Fibroblast of peridontal ligament (primary cell): Measurements from ENCODE around the gene ENO1.
"Not testable (repeated sequence)": the region's sequence is repeated elsewhere in the genome, so short reads cannot be mapped to it uniquely, and the experiment has no call there.

Experiments
- DNase-seq: peaks from one replicate; pipeline ENCODE4 v3.0.0-alpha.2; 2010; ENCODE audit errors: extremely low read depth

Gene ENO1

DNA sequence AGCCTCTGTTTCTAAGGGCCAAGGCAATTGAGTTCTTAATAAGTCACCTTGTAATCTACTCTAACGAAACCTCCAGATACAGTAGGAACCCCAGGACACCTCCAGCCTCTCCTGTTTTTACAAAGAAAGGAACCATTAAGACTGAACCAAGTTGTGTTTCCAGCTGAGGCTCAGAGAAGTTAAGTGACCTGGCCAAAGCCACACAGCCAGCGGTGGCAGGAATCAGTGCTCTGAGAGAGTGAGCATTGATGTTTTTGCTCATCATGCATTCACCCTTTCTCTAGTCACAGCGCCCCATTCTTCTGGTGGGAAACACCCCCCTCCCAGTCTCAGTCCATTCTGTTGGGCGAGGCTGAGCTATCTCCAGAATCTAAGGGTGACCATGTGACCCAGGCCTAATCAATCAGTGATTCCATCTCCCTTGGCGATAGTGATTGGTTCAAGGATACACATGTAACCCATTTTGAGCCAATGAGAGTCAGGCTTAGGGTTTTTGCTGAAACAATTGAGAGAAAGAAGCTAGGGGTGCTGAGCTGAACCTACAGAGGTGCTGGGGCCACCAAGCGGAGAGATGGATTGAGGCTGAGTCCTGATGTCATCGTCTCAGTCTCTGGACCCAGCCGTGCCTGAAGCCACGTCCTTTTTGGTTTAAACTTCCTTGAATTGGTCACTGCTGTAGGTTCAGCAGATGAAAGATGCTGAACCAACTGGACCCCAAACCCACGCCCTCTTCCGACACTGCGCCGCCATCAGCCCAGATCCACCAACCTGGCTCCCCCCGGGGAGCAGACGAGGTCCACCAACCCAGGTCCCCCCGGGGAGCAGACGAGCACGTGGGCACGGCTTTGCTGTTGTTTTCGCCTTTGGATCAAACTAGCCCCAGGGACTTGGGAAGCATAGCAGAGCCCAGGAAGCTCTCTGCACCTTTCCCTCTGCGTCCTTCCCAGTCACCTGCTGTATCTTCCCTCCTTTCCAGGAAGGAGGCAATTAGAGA lies 33.1 kb downstream of the ENO1 start:
- no peak for DNase-seq

DNA sequence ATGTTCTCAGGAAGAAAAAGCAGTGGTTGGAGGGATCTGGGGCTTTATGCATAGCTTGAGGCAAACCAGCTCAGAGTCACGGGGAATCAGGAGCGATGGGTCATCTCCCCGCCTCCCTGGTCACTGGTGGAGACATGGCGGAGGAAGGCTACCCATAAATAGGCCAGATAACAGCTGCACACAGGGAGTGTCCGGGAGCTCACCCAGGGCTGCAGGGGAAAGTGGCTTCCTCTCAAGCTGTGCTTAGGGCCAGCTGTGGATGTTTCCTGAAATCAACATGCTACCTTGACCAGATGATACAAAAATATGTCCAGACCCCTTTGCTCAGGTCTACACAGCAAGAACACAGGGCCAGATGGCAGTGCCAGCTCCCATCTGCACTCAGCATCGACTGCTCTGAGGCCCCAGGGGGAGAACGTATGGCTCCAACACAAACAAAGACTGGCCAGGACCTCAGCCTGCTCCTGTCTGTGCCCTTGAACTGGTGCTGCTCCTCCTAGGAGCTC lies 33.9 kb downstream of the ENO1 start:
- DNase-seq, result no peak

DNA sequence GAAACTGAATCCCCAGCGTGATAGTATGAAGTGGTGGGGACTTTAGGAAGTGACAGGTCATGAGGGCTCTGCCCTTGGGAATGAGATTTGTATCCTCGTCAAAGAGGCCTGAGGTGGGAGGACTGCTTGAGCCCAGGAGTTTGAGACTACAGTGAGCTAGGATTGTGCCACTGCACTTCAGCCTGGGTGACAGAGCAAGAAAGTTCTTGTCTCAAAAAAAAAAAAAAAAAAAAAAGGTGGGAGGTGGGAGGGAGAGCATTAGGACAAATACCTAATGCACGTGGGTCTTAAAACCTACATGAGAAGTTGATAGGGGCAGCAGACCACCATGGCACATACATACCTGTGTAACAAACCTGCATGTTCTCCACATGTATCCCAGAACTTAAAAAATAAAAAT lies 37.1 kb downstream of the ENO1 start:
- no peak for DNase-seq

DNA sequence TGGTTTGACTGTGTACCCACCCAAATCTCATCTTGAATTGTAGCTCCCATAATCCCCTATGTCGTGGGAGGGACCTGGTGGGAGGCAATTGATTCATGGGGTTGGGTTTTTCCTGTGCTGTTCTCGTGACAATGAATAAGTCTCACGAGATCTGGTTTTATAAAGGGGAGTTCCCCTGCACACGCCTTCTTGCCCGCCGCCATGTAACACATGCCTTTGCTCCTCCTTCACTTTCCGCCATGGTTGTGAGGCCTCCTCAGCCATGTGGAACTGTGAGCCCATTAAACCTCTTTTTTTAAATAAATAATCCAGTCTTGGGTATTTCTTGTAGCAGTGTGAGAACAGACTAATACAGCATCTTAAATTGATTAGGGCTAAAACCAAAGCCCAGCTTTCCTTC lies 38.5 kb downstream of the ENO1 start:
- no peak for DNase-seq

DNA sequence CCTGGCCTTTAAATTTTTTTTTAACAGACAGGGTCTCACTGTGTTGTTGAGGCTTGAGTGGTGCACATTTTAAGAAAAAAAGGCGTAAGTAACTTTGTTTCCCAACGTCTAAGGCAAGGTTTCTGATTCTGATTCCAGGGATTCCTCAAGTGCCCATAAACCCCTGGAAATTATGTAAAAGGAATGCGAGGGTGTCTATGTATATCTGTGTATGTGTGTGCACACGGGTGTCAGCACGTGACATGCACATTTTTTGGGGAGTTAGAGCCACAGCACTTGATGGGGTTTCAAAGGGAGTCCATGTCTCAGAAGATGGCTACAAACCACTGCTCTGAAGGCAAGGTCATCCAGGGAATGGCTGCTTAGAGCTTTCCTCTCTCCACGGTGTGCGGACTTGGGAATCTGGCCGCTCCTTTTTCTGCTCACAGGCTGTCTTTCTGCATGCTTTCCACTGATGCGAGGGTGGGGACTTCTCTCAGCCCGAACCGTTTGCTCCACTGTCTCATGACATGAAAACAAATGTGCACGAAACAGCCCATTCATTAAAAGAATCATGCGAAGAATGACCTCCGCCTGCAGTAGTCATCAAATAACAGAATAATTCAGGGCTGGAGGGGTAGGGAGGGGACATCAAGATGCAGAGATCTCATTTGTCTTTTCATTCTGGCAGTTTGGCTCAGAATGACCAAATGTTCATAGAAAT lies 42.4 kb downstream of the ENO1 start:
- peak; percentile 45 for DNase-seq

DNA sequence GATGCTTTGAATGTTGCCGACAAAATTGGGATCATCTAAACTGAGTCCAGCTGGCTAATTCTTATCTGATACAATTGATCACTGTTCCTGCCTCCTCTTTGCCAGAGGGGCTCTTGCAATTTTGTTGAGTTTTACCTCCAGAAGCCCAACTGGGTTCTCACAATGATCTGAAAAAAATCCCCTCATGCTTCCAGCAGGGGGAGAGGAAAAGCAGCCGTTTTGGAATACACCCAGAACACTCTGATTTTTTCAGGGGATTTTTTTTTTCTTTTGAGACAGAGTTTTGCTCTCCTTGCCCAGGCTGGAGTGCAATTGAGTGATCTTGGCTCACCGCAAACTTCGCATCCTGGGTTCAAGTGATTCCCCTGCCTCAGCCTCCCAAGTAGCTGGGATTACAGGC lies 47.1 kb downstream of the ENO1 start:
- DNase-seq, result peak; percentile 22

DNA sequence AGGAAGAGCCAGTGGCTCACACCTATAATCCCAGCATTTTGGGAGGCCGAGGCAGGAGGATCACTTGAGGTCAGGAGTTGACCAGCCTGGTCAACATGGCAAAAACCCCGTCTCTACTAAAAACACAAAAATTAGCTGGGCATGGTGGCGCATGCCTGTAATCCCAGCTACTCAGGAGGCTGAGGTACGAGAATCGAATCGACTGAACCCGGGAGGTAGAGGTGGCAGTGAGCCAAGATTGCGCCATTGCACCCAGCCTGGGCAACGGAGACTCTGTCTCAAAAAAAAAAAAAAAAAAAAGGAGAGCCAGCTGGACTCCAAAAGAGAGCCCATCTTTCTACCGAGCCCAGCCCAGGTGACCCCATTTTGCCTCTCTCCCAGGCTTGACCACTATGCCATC lies 47.8 kb downstream of the ENO1 start:
- DNase-seq, result not testable (repeated sequence)

DNA sequence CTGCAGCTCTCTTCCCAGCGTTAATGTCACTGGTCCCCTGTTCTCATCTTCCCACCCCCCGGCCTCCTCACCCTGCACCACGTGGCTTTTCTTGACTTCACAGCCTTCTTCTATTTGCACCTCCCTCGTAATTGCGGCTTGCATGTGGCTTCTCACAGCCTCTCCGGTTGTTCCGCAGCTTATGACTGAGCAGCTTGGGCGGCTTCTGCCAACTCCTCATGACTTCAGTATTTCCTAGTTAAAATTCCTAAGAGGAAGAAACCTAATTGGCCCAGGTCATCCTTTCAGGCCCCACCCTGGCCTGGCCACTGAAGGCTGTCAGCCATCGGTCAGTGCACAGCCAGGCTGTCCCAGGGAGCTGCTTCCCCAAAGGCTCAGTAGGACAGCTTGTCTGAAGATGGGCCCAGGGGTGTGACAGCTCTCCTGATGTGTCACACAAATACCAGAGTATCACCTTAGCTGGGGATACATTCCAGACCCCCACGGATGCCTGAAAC lies 52.5 kb downstream of the ENO1 start:
- peak; percentile 14 for DNase-seq

DNA sequence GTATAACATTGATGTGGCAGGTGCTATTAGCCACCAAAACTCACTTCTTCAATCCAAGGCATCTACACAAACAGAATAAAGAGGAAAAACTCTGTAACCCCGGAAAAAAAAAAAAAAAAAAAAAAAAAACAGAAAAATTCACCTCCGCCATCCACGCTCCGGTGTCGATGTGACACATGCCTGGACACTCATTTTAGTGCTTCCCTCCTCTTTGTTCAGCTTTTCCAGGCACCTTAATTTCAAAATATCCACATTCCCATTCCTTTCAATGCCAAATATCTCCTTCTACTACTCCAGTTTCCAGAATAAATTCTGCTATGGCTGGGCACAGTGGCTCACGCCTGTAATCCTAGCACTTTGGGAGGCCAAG lies 55.2 kb downstream of the ENO1 start:
- no peak for DNase-seq

DNA sequence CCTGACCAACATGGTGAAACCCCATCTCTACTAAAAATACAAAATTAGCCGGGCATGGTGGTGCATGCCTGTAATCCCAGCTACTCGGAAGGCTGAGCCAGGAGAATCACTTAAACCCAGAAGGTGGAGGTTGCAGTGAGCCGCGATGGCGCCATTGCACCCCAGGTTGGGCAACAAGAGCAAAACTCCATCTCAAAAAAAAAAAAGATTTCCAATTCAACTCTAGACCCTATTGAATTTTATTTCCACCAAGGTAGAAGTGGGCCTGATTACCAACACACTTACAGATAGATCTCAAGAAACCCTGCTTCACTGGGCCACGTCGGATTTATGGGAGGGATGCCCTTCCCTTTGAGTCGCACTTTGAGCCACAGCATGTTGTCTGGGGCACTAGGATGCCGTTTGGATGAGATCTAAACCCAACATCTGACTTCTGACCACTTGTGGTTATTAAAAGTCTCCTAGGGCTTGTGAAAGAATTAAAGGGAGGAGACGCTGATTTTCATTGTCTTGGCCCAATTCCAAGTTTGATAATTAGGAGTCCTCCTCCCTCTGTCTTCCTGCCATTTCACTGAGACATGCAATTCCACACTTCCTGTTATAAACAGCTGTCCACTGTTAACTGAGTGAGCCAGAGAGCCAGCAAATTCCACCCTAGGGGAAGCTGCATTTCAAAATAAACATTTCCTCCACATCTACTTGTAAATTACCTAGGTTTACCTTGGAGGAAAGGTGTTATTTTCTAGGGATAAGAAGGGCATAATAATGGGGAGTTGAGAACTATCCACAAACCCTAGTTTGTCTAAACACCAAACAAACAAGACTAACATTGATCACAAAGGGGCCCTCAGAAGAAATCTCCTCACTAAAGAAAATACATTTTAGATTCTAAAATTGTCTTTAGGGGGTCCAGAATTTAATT lies 55.9 kb downstream of the ENO1 start:
- peak; percentile 94 for DNase-seq

DNA sequence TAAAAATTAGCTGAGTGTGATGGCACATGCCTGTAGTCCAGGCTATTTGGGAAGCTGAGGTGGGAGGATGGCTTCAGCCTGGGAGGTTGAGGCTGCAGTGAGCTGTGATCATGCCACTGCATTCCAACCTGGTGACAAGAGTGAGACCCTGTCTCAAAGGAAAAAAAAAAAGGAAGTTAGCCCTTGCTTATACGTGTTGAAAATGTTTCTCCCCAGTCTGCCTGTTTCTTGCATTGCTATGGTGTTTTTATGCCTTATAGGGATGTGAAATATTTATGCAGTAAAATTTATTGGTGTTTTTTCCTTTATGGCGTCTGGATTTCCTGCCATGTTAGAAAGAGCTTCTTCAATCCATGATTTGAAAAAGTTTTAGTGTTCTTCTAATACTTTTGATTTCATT lies 57.4 kb downstream of the ENO1 start:
- no peak for DNase-seq

DNA sequence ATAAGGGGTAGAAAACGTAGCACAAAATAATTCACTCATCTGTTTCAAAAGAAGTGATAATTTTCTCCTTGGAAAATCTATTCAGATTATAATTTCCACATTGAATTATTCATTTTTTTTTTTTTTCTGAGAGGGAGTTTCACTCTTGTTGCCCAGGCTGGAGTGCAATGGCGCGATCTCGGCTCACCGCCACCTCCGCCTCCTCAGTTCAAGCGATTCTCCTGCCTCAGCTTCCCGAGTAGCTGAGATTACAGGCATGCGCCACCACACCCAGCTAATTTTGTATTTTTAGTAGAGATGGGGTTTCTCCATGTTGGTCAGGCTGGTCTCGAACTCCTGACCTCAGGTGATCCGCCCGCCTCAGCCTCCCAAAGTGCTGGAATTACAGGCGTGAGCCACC lies 59.7 kb downstream of the ENO1 start:
- DNase-seq, result not testable (repeated sequence)

DNA sequence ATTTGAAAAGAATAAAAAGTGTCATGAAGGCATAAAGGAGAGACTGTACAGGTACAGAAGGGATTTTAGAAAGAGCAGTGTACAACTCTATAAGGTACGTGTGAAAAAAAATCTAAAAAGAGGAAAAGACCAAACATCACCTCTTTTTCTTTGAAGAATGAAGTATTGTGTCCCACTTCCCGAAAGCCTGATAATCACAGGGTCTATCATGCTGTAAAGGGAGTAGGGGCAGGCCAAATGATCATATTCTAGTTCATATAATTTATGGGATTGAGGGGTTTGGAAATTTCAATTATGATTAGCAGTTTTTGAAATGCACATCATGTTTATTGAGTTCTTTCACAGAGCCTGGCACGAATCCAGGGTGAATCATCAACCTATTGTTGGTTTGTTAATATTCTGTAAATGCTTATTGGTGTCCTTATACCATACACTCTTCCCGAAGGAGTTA lies 60.1 kb downstream of the ENO1 start:
- DNase-seq, result peak; percentile 77

DNA sequence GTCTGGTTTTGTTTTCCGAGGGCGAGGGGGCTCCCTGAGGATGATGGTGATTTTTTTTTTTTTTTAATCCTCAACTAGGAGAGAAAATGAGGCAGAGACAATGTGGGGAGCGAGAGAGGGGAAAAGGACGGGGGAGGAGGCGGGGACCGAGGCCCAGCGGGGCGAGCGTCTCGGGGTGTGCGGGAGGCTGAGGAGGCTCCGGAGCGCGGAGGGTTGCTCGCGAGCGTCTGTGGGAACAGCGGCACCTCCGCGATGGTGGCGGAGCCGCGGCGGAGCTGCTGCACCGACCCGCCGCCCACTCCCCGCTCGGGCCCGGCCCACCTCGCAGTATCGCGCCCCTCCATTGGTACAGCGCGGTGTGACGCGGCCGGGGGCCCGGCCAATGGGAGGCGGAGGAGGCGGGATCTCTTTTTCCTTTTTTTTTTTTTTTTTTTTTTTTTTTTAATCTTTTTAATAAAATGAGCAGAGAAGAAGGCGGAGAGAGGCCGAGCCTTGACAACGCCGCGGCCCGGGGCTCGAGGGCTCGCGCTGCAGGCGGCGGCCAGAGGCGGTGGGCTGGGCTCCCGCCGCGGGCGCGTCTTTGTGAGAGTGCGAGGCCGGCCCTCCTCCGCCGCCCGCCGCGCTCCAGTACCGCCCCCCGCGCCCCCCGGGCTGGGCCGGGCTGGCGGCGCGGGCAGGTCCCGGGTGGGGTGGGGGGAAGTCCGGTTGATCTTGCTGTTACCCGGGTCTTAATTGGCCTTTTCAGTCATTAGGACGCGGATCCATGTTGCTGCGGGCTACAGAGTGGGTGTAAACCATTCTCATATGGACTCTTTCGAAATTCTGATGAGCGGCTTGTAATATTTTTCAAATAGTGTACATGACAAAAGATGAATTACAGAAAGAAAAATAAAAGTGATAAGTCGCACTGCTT lies 60.8 kb downstream of the ENO1 start, which contains the start of gene RERE:
TSS of gene RERE (minus strand) at position 229 of the 913 bp plus-strand sequence.
- DNase-seq, result peak; percentile 87

DNA sequence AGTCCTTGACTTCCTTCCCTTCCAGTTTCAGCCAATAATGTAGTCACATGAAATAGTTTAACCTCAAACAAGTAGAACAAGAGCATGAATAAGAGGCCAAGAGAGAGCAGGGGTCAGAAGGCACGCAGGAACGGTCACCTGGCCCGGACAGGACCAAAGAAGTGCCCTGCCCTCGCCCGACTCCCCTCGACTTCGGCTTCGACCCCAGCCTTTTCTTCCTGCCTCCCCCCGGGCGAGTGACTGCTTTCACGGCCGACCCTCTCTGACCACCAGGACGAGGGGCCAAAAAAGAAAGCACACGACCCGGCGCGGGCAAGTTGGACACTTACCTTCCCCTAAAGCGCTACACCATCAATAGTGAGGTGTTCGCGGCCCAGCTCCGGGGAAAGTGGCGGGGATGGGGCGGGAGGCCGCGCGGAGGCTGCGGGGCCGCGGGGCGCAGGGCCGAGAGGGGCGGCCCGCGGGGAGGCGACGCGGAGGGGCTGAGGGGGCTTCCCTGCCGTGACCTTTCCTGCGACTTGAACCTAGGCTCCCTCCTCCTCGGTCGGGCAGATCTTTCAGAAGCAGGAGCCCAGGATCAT lies 61.6 kb downstream of the ENO1 start:
- DNase-seq, result peak; percentile 17

DNA sequence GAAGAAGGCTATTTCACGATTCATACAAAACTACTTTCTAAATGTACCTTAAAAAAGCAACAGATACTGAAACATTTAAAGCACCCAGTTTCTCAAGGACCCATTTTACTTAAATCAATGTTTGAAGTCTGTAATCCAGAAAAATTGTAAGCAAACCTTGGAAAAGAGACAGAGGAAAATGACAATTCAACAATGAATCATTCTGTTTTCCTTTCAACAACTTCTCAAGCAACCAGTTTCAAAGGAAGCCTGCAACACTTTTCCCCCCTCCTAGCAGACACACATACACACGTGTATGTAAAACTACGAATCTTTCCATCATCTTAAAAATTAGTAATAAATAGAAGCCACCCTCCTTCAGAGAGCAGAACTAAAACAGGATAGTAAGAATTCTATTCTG lies 62.2 kb downstream of the ENO1 start:
- peak; percentile 52 for DNase-seq

DNA sequence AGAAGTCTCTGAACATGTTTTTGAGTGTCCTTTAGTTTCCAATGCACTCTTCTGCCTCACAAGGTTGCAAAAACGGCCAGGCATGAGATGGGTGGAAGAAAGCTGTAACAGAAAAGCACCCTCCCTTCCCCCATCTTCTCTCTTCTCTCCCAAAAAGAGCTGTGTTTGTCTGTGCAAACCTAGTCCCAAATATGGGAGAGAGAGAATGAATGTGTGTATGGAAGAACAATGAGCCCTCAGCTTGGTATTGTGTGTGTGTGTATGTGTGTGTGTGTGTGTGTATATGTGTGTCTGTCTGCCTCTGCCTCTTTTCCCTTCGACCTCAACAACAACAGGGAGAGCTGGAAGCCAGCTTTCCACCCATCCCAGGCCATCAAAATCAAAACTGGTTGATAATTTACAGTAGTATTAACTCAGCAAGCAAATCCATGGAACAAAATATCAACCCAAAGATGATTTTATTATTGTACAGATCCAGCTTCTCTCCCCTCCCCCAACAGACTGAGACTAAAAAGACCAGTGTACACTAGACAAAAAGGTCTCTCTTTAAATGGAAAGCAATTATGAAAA lies 62.8 kb downstream of the ENO1 start:
- DNase-seq, result peak; percentile 43

DNA sequence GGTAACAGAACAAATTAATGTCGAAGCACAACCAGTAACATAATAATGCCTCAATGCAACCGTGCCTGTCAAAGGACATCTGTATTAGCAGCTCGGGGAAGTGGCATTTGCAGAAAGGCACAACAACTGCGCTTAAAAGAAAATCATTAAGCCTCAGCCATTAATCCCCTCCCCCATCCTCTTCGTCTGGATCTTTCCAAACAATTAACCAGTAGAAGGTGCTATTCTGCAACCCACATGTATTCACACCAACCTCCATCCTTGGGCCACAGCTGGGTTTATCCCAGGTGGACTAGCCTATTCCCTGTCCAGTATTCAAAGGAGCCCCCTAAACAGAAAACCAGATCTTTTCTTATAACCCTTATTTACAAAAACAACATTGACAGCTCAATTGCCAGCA lies 63.6 kb downstream of the ENO1 start:
- DNase-seq, result no peak

DNA sequence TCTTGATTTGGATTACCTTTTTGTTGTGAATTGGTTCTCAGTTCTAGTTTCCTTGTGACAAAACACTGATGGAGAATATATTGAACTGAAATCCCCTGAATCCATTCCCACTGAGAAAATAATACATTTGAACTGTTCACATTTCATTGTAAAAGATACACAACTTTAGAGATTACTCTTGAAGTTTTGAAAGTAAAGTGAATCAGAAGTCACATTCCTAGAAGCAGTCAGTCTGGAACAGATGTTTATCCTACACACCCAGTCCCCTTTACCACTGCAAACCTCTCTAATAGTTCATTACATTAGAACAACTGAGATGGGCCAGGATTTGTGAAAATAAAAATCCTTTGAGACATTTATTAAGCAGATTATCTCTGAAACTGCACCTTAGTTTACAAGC lies 64.5 kb downstream of the ENO1 start:
- DNase-seq, result peak; percentile 25
